NCI-H2171 treated with DMSO at 0.1 percent for 48 hours (cell line): ENCODE results near the gene OR2A14.
"Not testable (repeated sequence)": the region's sequence is repeated elsewhere in the genome, so short reads cannot be mapped to it uniquely, and the experiment has no call there.

ENCODE experiments used
- DNase-seq: peaks from one replicate; lab custom pipeline; 2025; lab: John Stamatoyannopoulos, UW

Gene OR2A14

GRCh38 chr7:144148224-144148827 lies 25.4 kb downstream of the OR2A14 start:
- DNase-seq = no peak

- no peak for DNase-seq
Measured at GRCh38 chr7:144158861-144159260, 35.9 kb downstream of the OR2A14 start.

- no peak for DNase-seq
Measured at GRCh38 chr7:144164784-144165183, 41.8 kb downstream of the OR2A14 start.

GRCh38 chr7:144171594-144172350 lies 48.8 kb downstream of the OR2A14 start:
- DNase-seq = not testable (repeated sequence)

- no peak for DNase-seq
Measured at GRCh38 chr7:144174613-144175012, 51.6 kb downstream of the OR2A14 start.

- peak; percentile 27 for DNase-seq
Measured at GRCh38 chr7:144178380-144179164, 55.6 kb downstream of the OR2A14 start.

GRCh38 chr7:144179165-144179479 lies 56.1 kb downstream of the OR2A14 start:
- DNase-seq = not testable (repeated sequence)
